PC-9 (cell line): ENCODE data around the gene MINDY1. TPM values are rescaled to one million over a fixed set of nuclear protein-coding genes. Genes with fewer than 3 reads are reported as not detected.

Experiments
- BruUV-seq: library from RNA; stranded (reverse); fragments of 400-500 nt; replicated peaks from 2 replicates; lab custom pipeline; 2021; lab: Mats Ljungman, UMichigan
- CTCF ChIA-PET: fragments of 300-600 bp; sonication (Branson Sonifier 250); formaldehyde crosslinking; loops from one replicate; lab custom pipeline; 2022; ENCODE audit warnings: antibody characterized with exemption; lab: Charles Lee
- POLR2A ChIA-PET: fragments of 300-600 bp; sonication (Branson Sonifier 250); formaldehyde crosslinking; loops from one replicate; lab custom pipeline; 2022; ENCODE audit warnings: antibody characterized with exemption; ENCODE audit not compliant: unreplicated experiment; lab: Charles Lee
- DNase-seq, 2 experiments: peaks; one replicate each; pipeline versions ENCODE4 v3.0.0 to v3.0.0-alpha.2; 2015 to 2022; ENCODE audit warnings: mixed read lengths in 1 of 2
- H2AFZ ChIP-seq: fragments of 200-600 bp; sonication (generic); 2 replicates; pipeline ENCODE4 v1.8.1; 2017; ENCODE audit warnings: antibody characterized with exemption
- H3F3A ChIP-seq: fragments of 200-600 bp; sonication (generic); 2 replicates; pipeline ENCODE4 v1.8.1; 2017; ENCODE audit warnings: antibody characterized with exemption, mild to moderate bottlenecking, low read depth; ENCODE audit not compliant: insufficient read depth
- H3K27ac ChIP-seq: fragments of 200-600 bp; sonication (generic); 2 replicates; pipeline ENCODE4 v1.6.1; 2016; ENCODE audit warnings: mixed run types
- H3K27me3 ChIP-seq: fragments of 200-600 bp; sonication (generic); 2 replicates; pipeline ENCODE4 v1.6.1; 2016; ENCODE audit warnings: low read depth, mixed run types; ENCODE audit not compliant: insufficient read depth
- H3K36me3 ChIP-seq: fragments of 200-600 bp; sonication (generic); 2 replicates; pipeline ENCODE4 v1.6.1; 2016; ENCODE audit warnings: low read depth, mixed run types
- H3K4me1 ChIP-seq: fragments of 200-600 bp; sonication (generic); replicated peaks from 2 replicates; pipeline ENCODE4 v1.6.1; 2016; ENCODE audit warnings: mixed run types; ENCODE audit not compliant: insufficient read depth
- H3K4me2 ChIP-seq: fragments of 200-600 bp; sonication (generic); 2 replicates; pipeline ENCODE4 v1.6.1; 2017; ENCODE audit warnings: mixed run types
- H3K4me3 ChIP-seq: fragments of 200-600 bp; sonication (generic); 2 replicates; pipeline ENCODE4 v1.6.1; 2016; ENCODE audit warnings: mixed run types
- H3K79me2 ChIP-seq: fragments of 200-600 bp; sonication (generic); 2 replicates; pipeline ENCODE4 v1.6.1; 2017; ENCODE audit warnings: low read depth, mixed run types
- H3K9me2 ChIP-seq: fragments of 200-600 bp; sonication (generic); 2 replicates; pipeline ENCODE4 v1.8.1; 2017; ENCODE audit warnings: mild to moderate bottlenecking; ENCODE audit not compliant: insufficient read depth
- H3K9me3 ChIP-seq: fragments of 200-600 bp; sonication (generic); 2 replicates; pipeline ENCODE4 v1.8.1; 2016; ENCODE audit warnings: low read depth; ENCODE audit not compliant: insufficient read depth
- H4K20me1 ChIP-seq: fragments of 200-600 bp; sonication (generic); 2 replicates; pipeline ENCODE4 v1.8.1; 2017; ENCODE audit not compliant: insufficient read depth
- CTCF ChIP-seq: fragments of 200-600 bp; sonication (generic); conservative IDR thresholded peaks from 2 replicates; pipeline ENCODE4 v1.6.1; 2017; ENCODE audit warnings: mixed run types, antibody characterized with exemption, mild to moderate bottlenecking, moderate library complexity
- EZH2 ChIP-seq: fragments of 200-600 bp; sonication (generic); IDR thresholded peaks from 2 replicates; pipeline ENCODE4 v1.8.0; 2017; ENCODE audit warnings: antibody characterized with exemption, low read depth
- intact Hi-C: fragments of 100-400 bp; cut with micrococcal nuclease; formaldehyde crosslinking; loops from one replicate; pipeline ENCODE4 v1.10.0; 2022; ENCODE audit not compliant: unreplicated experiment
- total RNA-seq: library from RNA; stranded (reverse); gene quantifications from 2 replicates; pipeline ENCODE4 v1.2.3, GENCODE V29; 2021

The MINDY1 gene
- total RNA-seq, 1 experiment from 2014 or later: 17.6 TPM

DNA sequence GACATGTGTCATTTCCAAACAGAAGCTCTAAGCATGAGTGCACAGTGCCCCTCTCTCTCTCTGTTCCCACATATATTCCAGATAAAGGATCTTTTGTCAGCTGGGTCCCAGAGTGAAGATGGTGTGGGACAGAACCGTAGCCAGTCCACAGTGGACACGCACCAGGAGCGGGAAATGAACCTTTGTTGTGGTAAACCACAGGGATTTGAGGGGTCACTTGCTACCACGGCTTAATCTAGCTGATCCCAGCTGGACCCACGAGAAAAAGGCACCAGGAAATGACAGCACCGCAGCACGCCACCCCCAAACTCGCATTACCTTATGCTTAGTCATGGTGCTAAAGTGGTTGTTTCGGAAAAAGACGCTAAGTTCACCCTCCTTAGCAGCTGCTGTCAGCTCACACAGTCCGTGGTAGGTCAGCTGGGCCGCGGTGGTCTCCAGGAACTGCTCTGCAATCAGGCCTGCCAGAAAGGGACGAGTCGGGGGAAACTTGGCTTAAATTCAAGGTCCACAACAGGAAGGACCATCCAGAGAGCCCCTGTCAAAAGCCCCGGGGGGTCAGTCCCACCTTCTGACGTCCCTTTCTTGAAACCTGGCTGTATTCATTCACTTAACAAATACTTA, 7.5 kb downstream of the MINDY1 start:
- no peak overlapping the region for H2AFZ ChIP-seq
- TF ChIP-seq EZH2 (no peak), CTCF (no peak)
- no TSS peak for BruUV-seq
- no peaks in the 10 kb centered on the region; the same call in 1 of the 2 replicates for H3F3A ChIP-seq
- no peaks in the 10 kb centered on the region for H3K27me3 ChIP-seq
- ChIA-PET CTCF (interaction anchor here (0.6 kb wide), 1 partner anchor 42 kb away, joined by 3 read pairs; no protein-coding TSS in a partner anchor), POLR2A (no interaction called here)
- H3K79me2 ChIP-seq: no peaks in the 10 kb centered on the region
- H4K20me1 ChIP-seq: no peaks in the 10 kb centered on the region
- H3K36me3 ChIP-seq: no peaks in the 10 kb centered on the region
- H3K9me3 ChIP-seq: no peaks in the 10 kb centered on the region
- intact Hi-C loops: loop anchor here (5.0 to 10.0 kb wide), 2 partner anchors 184 to 437 kb away; no protein-coding TSS in a partner anchor
- H3K4me2 ChIP-seq: no peak overlapping the region
- no peak for DNase-seq
- H3K4me1 ChIP-seq: peaks cover 18% of the 10 kb centered on the region
- no peaks in the 10 kb centered on the region for H3K9me2 ChIP-seq
- no peak overlapping the region for H3K27ac ChIP-seq
- no peak overlapping the region for H3K4me3 ChIP-seq

DNA sequence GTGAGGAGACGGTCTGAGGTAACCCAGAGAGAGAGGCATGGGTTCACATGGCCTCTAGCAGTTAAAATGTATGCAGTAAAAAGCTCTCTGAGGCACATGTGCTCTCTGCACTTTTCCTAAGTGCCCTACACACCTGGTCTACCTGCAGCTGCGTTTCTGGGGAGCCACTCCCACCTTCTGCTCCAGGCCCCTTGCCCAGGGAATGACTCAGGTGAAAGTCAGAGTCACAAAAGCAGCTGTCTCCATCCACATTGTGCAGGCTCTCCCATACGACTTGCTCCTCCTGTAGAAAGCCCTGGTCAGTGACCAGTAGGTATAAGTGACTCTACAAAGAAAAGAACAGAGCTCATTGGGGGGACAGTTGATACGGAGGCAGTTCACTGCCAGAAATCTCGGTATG, 8.8 kb downstream of the MINDY1 start:
- Histone ChIP-seq H3K36me3 (no peaks in the 10 kb centered on the region), H3K4me3 (no peak overlapping the region), H2AFZ (no peak overlapping the region), H3F3A (peaks cover under 1% of the 10 kb centered on the region; the same call in 1 of the 2 replicates), H3K9me3 (no peaks in the 10 kb centered on the region), H3K27ac (no peak overlapping the region), H3K9me2 (no peaks in the 10 kb centered on the region), H3K79me2 (no peaks in the 10 kb centered on the region), H3K4me2 (no peak overlapping the region), H3K27me3 (no peaks in the 10 kb centered on the region), H4K20me1 (no peaks in the 10 kb centered on the region), H3K4me1 (peaks cover 6% of the 10 kb centered on the region; the same call in 1 of the 2 replicates)
- intact Hi-C loops: loop anchor here (5.0 to 10.0 kb wide), 2 partner anchors 183 to 436 kb away; no protein-coding TSS in a partner anchor
- TF ChIP-seq EZH2 (no peak), CTCF (no peak)
- ChIA-PET CTCF (interaction anchor here (0.6 to 1.3 kb wide), 3 partner anchors 9 to 185 kb away, joined by 3 to 5 read pairs (median 5); partner anchors contain the start of gene MINDY1), POLR2A (interaction anchor here (0.5 to 0.6 kb wide), 3 partner anchors 17 to 785 kb away, joined by 3 to 5 read pairs (median 4); no protein-coding TSS in a partner anchor)
- no TSS peak for BruUV-seq
- DNase-seq: no peak

GRCh38 chr1:150997126-150997872, 9.4 kb downstream of the MINDY1 start:
- intact Hi-C loops: loop anchor here (5.0 to 10.0 kb wide), 2 partner anchors 182 to 435 kb away; no protein-coding TSS in a partner anchor
- BruUV-seq: no TSS peak
- ChIA-PET CTCF (interaction anchor here (0.6 to 1.3 kb wide), 4 partner anchors 9 to 185 kb away, joined by 3 to 5 read pairs (median 4); partner anchors contain the start of gene MINDY1), POLR2A (interaction anchor here (0.5 to 0.6 kb wide), 3 partner anchors 16 to 785 kb away, joined by 3 to 5 read pairs (median 4); no protein-coding TSS in a partner anchor)
- Histone ChIP-seq H3K36me3 (no peaks in the 10 kb centered on the region), H3K27me3 (no peaks in the 10 kb centered on the region), H3K27ac (no peak overlapping the region), H3K4me1 (0 out of 2 replicates have a peak, but pooled peaks cover 5% of the 10 kb centered on the region), H2AFZ (no peak overlapping the region), H3K79me2 (no peaks in the 10 kb centered on the region), H3K9me3 (no peaks in the 10 kb centered on the region), H3K4me3 (no peak overlapping the region), H4K20me1 (no peaks in the 10 kb centered on the region), H3K4me2 (no peak overlapping the region), H3F3A (peaks cover 7% of the 10 kb centered on the region; the same call in 1 of the 2 replicates), H3K9me2 (no peaks in the 10 kb centered on the region)
- DNase-seq: no peak
- TF ChIP-seq EZH2 (no peak), CTCF (no peak)
